ENCODE data around the gene NAMPT. TPM values are rescaled to one million over a fixed set of nuclear protein-coding genes. Genes with fewer than 3 reads are reported as not detected.

The NAMPT gene
- total and polyA plus RNA-seq, 9 of the 15 experiments (the other 6 are each of a cell fraction or from before 2014, with no cell fraction given) = 41.1 to 160 (median 106) TPM

GRCh38 chr7:106224797-106225196 is 60.0 kb downstream of the NAMPT start:
- DNase-seq (ENCODE audit: extremely low read depth in 1 of 4, low spot score in 3 of 4) = no peak
- no peak overlapping the region for H3K27ac ChIP-seq (ENCODE audit: extremely low read depth, low read depth, low read length)
- in situ Hi-C loops (cut with MboI) (no loop called here), intact Hi-C loops (cut with micrococcal nuclease) (loop anchor here (5.0 kb wide), 1 partner anchor 37 kb away; no protein-coding TSS in a partner anchor)
- H4K20me1 ChIP-seq (replicated peaks; ENCODE audit: control insufficient read depth, insufficient read depth, low read length) = no peaks in the 10 kb centered on the region
- H3K4me2 ChIP-seq (ENCODE audit: insufficient read depth, low read length) = no peak overlapping the region
- no peak overlapping the region for H3K4me3 ChIP-seq
- TF ChIP-seq, protein P1, sequence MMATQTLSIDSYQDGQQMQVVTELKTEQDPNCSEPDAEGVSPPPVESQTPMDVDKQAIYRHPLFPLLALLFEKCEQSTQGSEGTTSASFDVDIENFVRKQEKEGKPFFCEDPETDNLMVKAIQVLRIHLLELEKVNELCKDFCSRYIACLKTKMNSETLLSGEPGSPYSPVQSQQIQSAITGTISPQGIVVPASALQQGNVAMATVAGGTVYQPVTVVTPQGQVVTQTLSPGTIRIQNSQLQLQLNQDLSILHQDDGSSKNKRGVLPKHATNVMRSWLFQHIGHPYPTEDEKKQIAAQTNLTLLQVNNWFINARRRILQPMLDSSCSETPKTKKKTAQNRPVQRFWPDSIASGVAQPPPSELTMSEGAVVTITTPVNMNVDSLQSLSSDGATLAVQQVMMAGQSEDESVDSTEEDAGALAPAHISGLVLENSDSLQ (IDR thresholded peaks at IDR 0.05) = peak; percentile 70
- TF ChIP-seq ZBTB1 (CRISPR knock-in tag; IDR thresholded peaks at IDR 0.05; ENCODE audit: borderline replicate concordance, low read depth) (no peak), CTCF (IDR thresholded peaks at IDR 0.05 in 2 of 3, conservative IDR thresholded peaks at IDR 0.05 in 1 of 3; ENCODE audit: insufficient read depth in 2 of 3, low read depth in 1 of 3, low read length in 3 of 3) (0 out of 6 replicates have a peak, but pooled peaks of 1 of the 3 experiments have one; percentile 5), DDX20 (tag; IDR thresholded peaks at IDR 0.05; ENCODE audit: low read depth) (no peak), ELK1 (CRISPR knock-in tag; IDR thresholded peaks at IDR 0.05) (no peak)
- WGBS (ENCODE audit: insufficient coverage, low coverage, missing lambda C conversion rate) = 4% methylated on average over 6 of the region's 6 CpGs
- H3K27me3 ChIP-seq (ENCODE audit: control insufficient read depth in 2 of 2, insufficient read depth in 2 of 2, low read length in 2 of 2) = no peaks in the 10 kb centered on the region
- no TSS peak for BruUV-seq (replicated peaks)
- FAIRE-seq = no peak
- H3K9me3 ChIP-seq (replicated peaks; ENCODE audit: control insufficient read depth, insufficient read depth, low read depth, low read length) = no peaks in the 10 kb centered on the region
- no peak overlapping the region for H3K9ac ChIP-seq (ENCODE audit: insufficient read depth in 1 of 2, low read depth in 2 of 2, low read length in 2 of 2)
- peak; percentile 69 for ATAC-seq
- ChIA-PET POLR2A (interaction anchor here (1.3 to 1.5 kb wide), 4 partner anchors 9 to 45 kb away, joined by 3 to 7 read pairs (median 5); no protein-coding TSS in a partner anchor), CTCF (ENCODE audit: low intra/inter-chr PET ratio) (no interaction called here)
- H2AFZ ChIP-seq (ENCODE audit: low read depth, low read length) = no peak overlapping the region
- no peaks in the 10 kb centered on the region for H3K36me3 ChIP-seq (ENCODE audit: control insufficient read depth, insufficient read depth, low read length)
- no peaks in the 10 kb centered on the region; a peak in 1 of 5 replicates for H3K4me1 ChIP-seq (replicated peaks in 1 of 2; ENCODE audit: control insufficient read depth in 2 of 2, insufficient read depth in 2 of 2, low read length in 2 of 2)
- H3K9me1 ChIP-seq (ENCODE audit: control insufficient read depth, insufficient read depth, low read length) = no peaks in the 10 kb centered on the region
- H3K79me2 ChIP-seq (ENCODE audit: control insufficient read depth, insufficient read depth, low read length) = no peaks in the 10 kb centered on the region

Data from K562 (cell line).